SH-SY5Y (cell line): Measurements from ENCODE around the gene CALB2.

ENCODE experiments used
- GATA2 ChIP-seq: IDR thresholded peaks from 2 replicates; pipeline ENCODE4 v1.6.1; 2011; ENCODE audit warnings: mild to moderate bottlenecking, low read depth, low read length
- GATA3 ChIP-seq: IDR thresholded peaks from 2 replicates; pipeline ENCODE4 v1.6.1; 2011; ENCODE audit warnings: low read depth, mild to moderate bottlenecking, low read length, moderate library complexity

DNA sequence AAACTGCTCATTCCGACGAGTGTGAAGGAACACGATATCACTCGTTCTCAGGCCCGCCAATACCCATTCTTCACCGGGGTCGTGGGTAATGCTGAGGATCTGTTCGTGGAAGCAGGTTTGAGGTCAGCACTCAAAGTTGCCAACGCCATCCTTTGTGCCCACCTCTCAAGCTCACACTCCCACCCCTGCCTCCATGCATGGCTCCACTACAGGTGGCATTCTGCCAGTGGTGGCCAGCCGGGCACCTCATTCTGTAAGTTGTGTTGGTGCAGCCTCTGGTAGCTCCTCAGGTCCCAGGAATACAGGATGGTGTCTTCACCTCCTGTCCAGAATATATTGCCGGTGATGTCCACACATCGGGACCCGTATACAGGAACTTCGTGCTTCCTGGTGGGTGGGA lies 72.7 kb downstream of the CALB2 start:
- TF ChIP-seq GATA3 (no peak), GATA2 (no peak)
